HG03280 (cell line): ENCODE data around the gene PLEKHG7.
"Not testable (repeated sequence)": the region's sequence is repeated elsewhere in the genome, so short reads cannot be mapped to it uniquely, and the experiment has no call there.

Experiments
- ATAC-seq: cut with Tn5 transposase; IDR thresholded peaks from one replicate; pipeline ENCODE4 v1.9.1; 2021; ENCODE audit warnings: mild to moderate bottlenecking, moderate library complexity; ENCODE audit not compliant: unreplicated experiment

Gene PLEKHG7

DNA sequence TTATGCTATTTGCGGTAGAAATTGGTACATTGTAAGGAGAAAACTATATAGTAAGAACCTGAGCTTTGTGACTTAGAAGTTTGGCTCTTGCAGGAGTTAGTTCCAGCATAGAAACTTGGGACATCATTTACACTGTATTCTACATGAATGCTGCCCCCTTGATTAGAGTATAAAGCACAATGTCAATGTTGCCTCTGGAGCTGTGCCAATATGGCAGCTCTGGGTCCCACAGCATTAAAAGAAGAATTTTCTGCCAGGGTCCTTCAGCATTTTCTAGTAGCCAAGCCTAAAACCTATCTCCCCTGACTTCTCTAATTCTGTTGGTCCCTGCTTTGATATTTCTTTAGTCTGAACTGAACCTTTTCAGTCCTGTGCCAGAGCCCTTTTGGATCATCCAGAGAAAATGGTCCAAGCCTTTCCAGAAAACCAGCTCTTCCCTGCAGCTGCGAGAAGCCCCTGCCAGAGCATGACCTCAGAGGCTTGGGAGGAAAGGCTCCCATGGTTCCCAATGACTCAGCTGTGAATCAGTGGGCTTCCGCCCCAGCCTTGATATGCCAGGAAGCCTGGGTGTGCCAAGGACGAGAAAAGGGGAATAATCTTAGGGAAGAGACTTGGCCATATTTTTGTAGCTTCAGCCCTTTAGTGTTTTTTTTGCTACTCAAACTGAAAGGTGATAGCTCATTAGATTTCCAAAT is 43.2 kb downstream of the PLEKHG7 start:
- ATAC-seq, result no peak

DNA sequence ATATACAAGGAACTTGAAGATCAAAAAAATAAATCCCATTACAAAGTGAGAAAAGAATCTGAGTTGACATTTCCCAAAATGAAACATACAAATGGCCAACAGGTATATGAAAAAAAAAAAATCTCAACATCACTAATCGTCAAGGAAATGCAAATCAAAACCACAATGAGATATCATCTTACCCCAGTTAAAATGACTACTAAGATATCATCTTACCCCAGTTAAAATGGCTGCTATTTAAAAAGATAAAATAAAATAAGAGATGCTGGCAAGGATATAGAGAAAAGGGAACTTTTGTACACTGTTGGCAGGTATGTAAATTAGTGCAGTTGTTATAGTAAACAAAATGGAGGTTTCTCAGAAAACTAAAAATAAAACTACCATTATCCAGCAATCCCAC is 44.4 kb downstream of the PLEKHG7 start:
- no peak for ATAC-seq

DNA sequence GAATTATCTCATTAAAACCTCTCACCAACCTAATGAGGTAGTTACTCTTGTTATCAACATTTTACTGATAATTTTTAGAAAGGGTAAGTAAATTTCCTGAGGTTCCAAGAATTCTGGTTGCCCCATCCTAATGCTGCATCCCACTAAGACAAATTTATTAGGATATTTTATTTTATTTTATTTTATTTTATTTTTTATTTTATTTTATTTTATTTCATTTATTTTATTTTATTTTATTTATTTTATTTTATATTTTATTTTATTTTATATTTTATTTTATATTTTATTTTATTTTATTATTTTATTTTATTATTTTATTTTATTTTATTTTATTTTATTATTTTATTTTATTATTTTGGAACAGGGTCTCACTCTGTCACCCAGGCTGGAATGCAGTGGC is 46.9 kb downstream of the PLEKHG7 start:
- not testable (repeated sequence) for ATAC-seq

DNA sequence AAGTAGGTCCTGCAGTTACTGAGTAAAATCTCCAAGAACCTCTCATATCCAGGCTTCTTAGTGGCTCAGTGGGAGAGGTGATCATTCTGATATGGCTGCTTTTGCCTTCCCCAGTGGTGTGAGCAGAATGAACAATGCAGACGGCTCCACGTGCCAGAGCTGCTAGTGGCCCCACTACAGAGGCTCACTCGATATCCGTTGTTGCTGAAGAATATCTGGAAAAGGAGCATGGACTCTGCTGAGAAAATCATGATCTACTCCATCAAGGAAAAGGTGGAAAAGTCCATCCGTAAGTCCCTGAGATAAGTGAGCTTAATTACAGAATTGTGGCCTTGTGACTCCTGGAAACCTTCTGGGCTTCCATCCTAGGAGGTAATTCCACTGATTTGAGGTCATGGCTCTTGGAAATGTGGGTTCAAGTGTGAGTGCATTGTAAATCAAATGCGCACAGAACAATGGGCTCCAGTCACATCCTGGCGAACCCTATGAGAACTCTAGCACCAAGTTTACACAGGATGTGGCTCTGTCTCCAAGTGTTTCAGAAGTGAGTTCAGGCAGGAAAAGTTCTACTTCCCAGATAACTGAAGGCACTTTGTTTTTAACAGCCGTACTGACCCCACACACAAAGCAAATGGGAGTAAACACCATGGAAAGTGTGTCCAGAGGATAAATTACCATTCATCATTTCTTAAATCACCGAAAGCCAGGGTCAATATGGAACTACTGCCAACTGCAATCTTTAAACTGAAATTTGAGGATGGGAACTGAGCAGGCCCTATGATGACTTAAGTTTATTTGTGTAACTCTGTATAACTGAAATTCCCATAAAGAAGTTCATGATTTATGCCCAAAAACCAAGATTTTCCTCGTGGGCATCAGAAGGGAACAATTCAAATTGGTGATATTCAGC is 51.4 kb downstream of the PLEKHG7 start:
- no peak for ATAC-seq

DNA sequence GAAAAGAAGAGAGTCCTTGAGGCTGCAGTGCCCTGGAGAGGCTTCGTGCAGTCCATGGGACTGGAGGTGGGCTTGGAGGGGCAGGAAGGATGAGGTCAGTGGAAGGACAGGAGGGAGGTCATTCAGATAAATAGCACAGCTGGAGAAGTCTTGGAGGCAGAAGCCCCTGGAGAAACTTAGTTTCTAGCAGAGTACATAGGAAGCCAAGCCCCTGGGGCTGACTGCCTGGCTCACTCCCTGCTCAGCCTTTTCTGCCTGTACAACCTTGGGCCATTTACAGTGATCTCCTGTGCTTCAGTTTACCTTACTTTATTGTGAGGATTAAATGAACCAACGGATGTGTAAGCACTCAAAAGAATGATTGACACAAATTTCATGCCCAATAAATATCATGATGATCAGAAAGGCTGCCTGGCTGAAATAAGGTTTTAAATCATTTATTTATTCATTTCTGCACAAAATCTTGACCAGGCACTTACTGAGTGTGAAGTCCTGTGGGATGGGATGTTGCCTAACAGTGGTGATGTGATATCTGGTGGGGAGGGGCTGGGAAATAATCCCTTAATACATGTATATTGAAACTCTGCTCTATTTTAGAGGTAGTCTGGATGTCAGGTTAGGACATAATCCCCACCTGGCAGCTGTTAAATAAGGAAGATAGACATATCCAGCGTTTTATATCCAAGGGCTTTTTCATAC is 54.3 kb downstream of the PLEKHG7 start:
- no peak for ATAC-seq

DNA sequence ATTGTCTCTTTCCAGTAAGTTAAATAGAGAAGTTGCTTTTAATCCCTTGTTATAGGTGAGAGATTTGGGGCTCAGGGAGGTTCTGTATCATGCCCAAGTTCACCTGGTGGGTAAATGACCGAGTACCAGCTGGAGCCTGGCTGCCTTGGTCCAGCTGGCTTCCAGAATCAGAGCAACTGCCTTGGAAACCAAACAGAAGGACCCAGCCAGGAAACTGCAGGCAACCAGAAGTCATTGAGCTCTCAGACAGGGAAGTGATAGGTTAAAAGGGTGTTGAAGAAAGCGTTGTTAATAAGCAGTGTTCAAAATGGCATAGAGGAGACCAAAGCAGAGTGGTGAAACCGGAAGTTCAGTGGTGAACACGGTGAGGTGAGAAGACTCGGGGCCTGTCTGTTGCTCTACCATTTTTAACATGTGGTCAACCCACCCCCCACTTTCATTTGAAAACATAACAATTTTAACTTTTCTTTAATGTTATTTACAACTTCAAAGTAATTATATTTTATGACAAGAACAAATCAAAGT is 54.9 kb downstream of the PLEKHG7 start:
- ATAC-seq, result no peak

DNA sequence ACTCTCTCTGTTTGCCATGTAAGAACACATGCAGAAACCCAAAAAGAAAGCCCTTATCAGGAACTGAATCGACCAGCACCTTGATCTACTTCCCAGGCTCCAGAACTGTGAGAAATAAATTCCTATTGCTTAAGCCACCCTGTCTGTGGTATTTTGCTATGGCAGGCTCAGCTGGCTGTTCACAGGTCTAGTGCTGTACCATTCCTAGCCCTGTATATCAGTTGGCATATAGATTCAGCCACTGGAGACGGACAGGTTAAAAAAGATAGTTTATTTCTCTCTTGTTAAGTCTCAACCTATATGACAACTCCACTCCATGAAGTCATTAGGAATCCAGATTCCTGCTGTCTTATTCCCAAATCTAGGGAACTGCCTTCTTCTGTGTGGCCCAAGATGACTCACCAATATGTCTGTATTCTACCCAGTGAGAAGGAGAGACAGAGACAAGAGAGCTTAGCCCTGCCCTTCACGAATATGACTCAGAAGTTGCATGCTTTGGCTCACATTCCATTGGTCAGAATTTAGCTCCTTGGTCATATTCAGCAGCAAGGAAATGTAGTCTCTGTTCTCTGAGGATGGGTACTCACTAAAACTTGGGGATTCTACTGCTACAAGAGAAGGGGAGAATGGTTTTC is 57.0 kb downstream of the PLEKHG7 start:
- no peak for ATAC-seq

DNA sequence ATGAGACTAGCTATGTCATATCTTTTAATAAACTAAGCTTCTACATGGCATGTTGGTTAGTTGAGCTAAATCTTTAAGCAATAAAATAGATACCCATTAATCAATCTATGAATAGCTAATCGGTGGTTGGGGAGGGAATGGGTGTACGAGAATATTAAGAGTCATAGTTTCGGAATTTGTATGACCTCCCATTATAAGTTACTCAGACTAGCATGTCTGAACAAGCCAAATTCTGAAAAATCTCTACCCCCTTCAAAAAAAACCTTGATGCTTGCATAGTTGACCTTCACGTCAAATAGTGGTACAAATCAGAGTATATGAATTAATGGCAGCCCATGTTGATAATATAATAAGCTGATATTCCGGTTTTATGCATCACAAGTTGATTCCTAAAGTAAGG is 60.0 kb downstream of the PLEKHG7 start:
- no peak for ATAC-seq

DNA sequence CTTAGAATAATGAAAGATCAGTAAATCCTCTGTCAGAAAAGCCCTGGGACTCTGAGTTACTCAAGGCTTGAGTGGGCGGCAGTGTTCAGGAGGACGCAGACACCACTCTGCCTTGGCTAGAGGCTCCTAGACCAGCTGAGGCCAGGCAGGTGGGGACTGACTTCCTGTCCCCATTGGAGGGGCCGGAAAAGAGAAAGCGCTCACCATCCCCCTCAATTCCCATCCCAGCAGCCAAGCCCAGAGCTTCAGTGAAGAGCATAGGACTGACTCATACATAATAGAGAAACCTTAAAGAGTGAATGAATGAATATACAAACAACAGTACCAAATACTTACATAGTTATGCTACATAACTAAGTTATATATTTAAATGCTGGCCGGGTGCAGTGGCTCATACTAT is 62.0 kb downstream of the PLEKHG7 start:
- ATAC-seq, result no peak

DNA sequence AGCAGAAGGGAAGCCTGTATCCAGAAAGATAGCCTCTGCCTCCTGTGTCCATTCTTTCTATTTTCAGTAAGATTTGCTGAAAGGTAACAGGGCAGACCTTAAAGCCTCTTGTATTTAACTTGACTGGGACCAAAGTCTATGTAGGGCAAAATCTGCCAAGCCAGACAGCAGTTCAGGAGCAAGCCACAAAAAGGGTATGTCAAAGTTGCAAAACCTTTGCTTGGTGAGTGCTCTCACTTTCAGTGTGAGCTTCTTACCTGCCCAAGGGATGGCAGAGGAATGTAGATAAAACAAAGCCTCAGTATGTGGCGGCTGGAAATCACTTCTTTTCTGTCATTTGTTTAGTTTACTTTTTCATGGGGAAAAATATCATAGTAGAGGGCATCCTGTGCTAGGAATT is 63.1 kb downstream of the PLEKHG7 start:
- ATAC-seq, result no peak

DNA sequence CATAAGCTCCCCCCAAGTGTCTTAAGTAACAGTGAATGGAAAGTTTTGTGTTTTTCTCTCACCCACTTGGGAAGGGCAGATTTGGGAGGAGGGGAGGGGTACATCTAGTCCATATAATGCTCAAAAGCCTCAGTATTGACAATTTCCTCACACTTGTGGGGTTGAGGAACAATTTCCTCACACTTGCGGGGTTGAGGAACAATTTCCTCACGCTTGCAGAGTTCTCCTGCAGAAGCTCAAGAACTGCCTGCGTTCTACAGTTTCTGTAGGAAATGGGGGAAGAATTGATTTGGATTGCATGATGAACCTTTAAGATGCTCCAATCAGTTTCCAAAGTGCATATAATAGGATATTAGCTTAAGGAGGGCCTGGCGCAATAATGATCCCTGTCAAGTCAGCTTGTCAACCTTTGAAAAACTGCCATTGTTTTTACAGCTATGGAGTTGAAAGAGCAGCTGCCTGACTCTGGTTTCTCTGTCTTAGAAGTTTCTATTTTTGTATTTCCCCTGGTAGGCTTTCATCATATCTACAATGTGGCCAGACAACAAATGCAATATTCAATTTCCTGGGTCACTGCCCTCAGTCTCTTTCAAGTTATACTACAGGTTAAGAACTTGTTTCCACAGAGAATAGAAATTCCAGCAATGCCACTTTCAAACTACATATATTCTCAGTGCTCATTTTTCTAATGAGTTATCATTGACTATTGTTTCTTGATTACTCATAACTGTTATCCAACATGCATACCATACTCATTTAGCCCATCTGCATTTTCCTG is 66.5 kb downstream of the PLEKHG7 start:
- ATAC-seq, result peak; percentile 68

DNA sequence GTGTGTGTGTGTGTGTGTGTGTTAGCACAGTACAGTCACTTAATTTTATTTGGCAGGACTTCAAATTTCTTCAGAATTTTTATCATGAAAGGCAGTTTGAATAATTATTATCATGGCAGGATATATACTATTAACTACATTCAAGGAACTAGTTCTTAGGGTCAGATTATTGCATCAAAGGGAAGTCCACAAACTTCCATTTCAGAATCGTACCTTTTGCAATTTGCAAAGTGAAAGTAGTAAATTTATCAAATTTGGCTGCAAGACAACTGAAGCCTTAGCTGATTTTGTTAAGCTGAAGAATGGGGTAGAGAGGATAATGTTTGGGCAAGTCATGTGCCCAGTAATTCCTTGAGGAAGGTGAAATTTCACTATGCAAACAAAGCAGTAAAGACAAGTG is 68.2 kb downstream of the PLEKHG7 start:
- no peak for ATAC-seq

DNA sequence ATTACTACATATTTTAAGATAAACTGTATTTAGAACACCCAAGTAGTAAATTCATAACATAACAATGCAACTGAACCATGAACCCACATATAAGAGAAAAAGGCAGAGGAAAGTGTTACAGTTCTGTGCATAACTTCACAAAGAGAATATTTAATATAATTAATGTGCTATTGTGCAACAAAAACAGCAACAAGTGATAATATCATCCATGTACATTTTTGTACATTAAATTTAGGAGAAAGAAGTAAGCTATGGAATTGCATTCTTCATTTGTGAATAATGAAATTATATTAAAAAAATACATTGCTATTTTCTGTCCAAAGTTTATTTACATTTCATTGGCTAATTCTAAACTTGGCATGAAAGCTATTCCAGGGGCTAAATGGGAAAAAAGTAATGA is 72.6 kb downstream of the PLEKHG7 start:
- no peak for ATAC-seq

DNA sequence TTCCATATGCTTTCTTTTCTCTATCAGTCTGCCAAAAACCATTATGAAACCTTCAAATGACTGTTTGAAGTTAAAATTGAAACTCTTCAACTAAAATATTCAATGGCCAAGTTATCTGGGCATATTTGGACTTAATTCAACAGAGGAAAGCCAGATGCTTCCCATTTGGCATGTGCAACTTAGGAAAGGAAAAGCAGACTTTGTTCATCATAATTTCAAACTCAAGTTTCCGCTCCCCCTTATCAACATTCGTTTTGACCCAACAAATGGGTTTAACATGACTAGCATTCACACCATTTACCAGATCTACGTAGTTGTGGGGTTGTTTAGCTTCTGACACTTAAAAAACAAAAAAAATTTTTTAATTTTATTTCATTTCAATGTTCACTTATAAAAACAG is 75.7 kb downstream of the PLEKHG7 start:
- ATAC-seq, result no peak

DNA sequence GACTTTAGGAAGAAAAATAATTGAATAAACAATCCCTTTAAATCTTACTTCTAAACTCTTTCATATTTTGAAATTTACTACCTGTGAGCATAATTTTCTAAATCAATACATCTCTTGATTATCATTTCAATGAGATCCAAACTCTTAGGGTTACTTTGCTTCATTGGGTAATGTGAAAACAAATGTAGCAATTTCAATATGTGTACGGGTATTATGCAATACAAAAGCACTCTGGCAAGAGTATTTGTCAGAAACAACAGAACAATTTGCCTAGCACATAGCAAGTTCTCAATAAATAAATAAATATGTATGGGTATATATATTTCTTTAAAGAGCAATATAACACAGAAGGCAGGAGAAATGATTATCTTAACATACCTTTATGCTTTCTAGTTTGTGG is 77.1 kb downstream of the PLEKHG7 start:
- ATAC-seq, result no peak

DNA sequence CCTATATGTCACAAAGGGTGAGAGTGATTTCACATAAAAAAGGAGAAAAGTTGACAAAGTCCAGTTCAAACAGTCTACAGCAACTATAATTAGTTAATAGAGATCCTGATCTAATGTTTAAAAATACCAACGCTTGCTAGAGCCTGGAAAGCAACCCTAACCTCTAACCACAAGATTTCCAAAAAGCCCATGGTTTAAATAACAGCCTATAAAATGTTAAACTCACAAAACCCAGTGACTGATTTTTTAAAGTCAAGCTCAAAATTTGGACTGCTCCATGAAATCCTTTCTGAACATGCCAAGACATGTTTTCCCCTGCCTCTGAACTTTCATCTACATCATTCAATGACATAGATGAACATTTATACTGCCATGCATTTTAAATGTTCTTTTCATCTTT is 81.6 kb downstream of the PLEKHG7 start:
- no peak for ATAC-seq

DNA sequence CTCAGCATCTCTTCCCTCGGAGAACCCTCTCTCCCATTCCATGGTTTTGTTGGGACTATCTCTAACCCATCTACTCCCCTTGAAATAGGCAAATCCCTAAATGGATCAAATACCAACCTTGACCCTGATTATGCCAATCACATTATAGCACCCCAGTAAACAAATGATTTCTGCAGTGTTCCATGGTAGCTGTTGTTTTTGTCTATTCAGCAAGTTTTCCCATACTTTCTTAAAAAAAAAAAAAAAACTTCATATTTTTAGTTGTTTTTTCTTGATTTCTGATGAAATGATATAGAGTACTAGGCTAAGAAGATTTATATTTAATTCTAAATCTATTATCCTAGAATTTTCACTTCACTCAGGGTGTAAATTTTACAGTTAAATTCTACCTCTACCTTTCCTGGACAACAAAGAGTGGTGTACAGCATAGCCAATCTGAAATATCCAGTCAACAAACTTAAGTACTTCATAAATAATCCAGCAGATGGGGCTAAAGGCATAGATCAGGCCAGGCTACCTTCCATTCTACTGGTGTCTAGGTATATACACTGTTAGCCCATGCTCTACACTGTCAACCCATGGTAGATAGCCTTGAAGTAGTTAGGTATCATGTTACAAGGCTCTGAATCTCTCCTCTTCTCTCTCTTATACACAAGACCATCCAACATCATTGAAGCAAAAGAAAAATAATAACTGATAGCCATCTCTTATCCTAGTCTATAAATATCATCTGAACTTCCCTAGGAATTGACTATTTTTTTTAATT is 82.2 kb downstream of the PLEKHG7 start:
- ATAC-seq, result peak; percentile 96

DNA sequence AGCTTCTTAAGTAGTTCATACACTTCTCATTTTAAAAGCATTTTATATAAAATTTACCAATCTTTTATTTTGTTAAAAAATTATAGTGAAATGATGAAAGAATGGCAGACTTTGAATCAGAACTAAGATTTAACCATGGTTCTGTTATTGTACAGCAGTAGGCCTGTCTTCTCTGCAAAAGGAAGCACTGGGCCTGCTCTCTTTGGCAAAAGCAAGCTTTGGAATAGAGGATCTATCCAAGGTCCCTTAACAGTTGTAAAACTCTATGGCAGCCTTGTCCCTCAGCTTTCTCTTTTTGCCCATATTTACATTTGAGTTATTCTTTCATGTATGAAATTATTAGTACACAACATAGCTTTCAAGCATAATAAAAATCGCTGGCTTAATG is 82.8 kb downstream of the PLEKHG7 start:
- ATAC-seq, result peak; percentile 13

DNA sequence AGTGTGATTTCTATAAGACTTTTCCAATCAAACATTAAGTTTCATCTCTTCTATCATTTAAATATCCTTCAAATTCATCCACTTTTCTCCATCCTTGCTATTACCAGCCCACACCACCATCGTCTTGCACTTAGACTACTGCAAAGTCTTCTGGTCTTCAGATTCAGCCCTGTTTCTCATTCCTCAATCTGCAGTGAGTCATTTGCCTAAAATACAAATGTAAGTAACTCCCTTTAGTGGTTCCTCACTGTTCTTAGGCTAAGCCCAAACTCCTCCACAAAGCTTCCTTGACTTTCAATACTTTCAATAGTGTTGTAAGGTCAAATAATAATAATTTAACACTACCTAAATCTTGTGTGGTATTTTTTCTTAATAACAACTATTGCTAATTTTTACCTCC is 83.3 kb downstream of the PLEKHG7 start:
- ATAC-seq, result no peak

DNA sequence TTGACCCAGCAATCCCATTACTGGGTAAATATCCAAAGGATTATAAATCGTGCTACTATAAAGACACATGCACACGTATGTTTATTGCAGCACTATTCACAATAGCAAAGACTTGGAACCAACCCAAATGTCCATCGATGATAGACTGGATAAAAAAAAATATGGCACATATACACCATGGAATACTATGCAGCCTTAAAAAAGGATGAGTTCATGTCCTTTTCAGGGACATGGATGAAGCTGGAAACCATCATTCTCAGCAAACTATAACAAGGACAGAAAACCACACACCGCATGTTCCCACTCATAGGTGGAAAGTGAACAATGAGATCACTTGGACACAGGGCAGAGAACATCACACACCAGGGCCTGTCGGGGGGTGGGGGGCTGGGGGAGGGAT is 91.6 kb downstream of the PLEKHG7 start:
- not testable (repeated sequence) for ATAC-seq
